SU-DHL-6 (cell line): ENCODE results near the gene ABCB4.

Experiments
- H2AFZ ChIP-seq: fragments of 200-600 bp; sonication (generic); 2 replicates; pipeline ENCODE4 v1.6.1; 2014; ENCODE audit warnings: low read depth, mild to moderate bottlenecking, moderate library complexity, mixed read lengths, antibody characterized with exemption, low read length; ENCODE audit not compliant: severe bottlenecking
- H3F3A ChIP-seq: fragments of 200-600 bp; shearing (Covaris generic); 2 replicates; pipeline ENCODE4 v1.6.0; 2016; ENCODE audit warnings: antibody characterized with exemption, mild to moderate bottlenecking; ENCODE audit not compliant: insufficient read depth
- H3K27ac ChIP-seq: fragments of 200-600 bp; sonication (generic); 2 replicates; pipeline ENCODE4 v1.5.1; 2016; ENCODE audit warnings: low read depth, mild to moderate bottlenecking, low read length, moderate library complexity, mixed read lengths
- H3K27me3 ChIP-seq: fragments of 200-600 bp; sonication (generic), shearing (Covaris generic); 2 replicates; pipeline ENCODE4 v1.6.0; 2014; ENCODE audit warnings: mild to moderate bottlenecking, low read length
- H3K36me3 ChIP-seq: fragments of 200-600 bp; sonication (generic); 2 replicates; pipeline ENCODE4 v1.6.1; 2014; ENCODE audit warnings: mild to moderate bottlenecking, low read length, mixed read lengths
- H3K4me2 ChIP-seq: fragments of 300-600, 200-600 bp; shearing (Covaris generic), sonication (generic); 2 replicates; pipeline ENCODE4 v1.6.0; 2014; ENCODE audit warnings: low read length, low read depth, mild to moderate bottlenecking; ENCODE audit not compliant: poor library complexity, severe bottlenecking
- H3K4me3 ChIP-seq: fragments of 200-600 bp; sonication (generic); 2 replicates; pipeline ENCODE4 v1.5.1; 2014; ENCODE audit warnings: antibody characterized with exemption, low read length, mild to moderate bottlenecking, mixed read lengths; ENCODE audit not compliant: insufficient read depth, poor library complexity, severe bottlenecking
- H3K79me2 ChIP-seq: fragments of 200-600 bp; sonication (generic); 2 replicates; pipeline ENCODE4 v1.6.1; 2014; ENCODE audit warnings: mild to moderate bottlenecking, low read length, moderate library complexity; ENCODE audit not compliant: insufficient read depth
- H3K9ac ChIP-seq: fragments of 200-600 bp; sonication (generic); 2 replicates; pipeline ENCODE4 v1.7.0; 2014; ENCODE audit warnings: mild to moderate bottlenecking, low read length
- H3K9me2 ChIP-seq: fragments of 200-600 bp; sonication (generic); replicated peaks from 2 replicates; pipeline ENCODE4 v1.6.1; 2014; ENCODE audit warnings: low read length; ENCODE audit not compliant: insufficient read depth
- H3K9me3 ChIP-seq: fragments of 200-600 bp; sonication (generic); 2 replicates; pipeline ENCODE4 v1.6.1; 2014; ENCODE audit warnings: low read length, mixed read lengths; ENCODE audit not compliant: insufficient read depth
- H4K20me1 ChIP-seq: fragments of 200-600 bp; sonication (generic); 2 replicates; pipeline ENCODE4 v1.6.1; 2014; ENCODE audit warnings: low read depth, mild to moderate bottlenecking, antibody characterized with exemption, low read length, moderate library complexity, mixed read lengths
- EZH2phosphoT487 ChIP-seq: fragments of 200-600 bp; sonication (generic), shearing (Covaris generic); conservative IDR thresholded peaks from 2 replicates; pipeline ENCODE4 v1.6.1; 2018; ENCODE audit warnings: mild to moderate bottlenecking, antibody characterized with exemption, low read length, moderate library complexity, mixed read lengths
- TF ChIP-seq, protein P1 (sequence below): fragments of 200-600 bp; sonication (generic); IDR thresholded peaks from one replicate; pipeline ENCODE4 v1.5.1; 2017; ENCODE audit warnings: antibody characterized with exemption, mild to moderate bottlenecking, low read length, moderate library complexity; ENCODE audit not compliant: insufficient read depth, poor library complexity, severe bottlenecking

ABCB4 gene

DNA sequence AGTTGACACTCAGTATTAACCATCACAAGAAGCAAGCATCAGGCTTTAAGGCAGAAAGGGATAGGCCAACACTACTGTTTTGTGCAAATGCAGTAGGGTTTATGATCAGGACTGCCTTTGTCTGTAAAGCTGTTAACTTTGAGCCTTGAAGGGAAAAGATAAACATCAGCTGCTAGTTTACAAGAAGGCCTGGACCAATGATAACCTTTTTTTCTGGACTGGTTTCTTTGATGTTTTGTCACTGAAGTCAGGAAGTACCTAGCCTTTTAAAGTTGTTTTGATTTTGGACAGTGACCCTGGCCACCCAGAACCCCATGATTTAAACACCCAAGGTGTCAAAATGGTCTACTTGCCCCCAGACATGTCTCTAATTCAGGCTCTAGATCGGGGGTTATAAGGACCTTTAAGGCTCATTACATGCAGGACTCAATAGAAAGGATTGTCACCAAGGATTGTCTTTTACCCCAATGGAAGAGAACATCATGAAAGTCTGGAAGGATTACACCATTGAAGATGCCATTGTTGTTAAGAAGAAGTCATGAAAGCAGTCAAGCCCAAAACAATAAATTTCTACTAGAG, 79.9 kb downstream of the ABCB4 start:
- Histone ChIP-seq H3K36me3 (no peaks in the 10 kb centered on the region), H3F3A (no peaks in the 10 kb centered on the region), H3K9ac (no peak overlapping the region), H4K20me1 (no peaks in the 10 kb centered on the region), H3K27me3 (no peaks in the 10 kb centered on the region), H3K27ac (no peak overlapping the region), H3K79me2 (no peaks in the 10 kb centered on the region), H3K4me3 (no peak overlapping the region), H3K9me2 (no peaks in the 10 kb centered on the region), H2AFZ (no peak overlapping the region), H3K4me2 (no peak overlapping the region), H3K9me3 (no peaks in the 10 kb centered on the region)
- TF ChIP-seq, protein P1, sequence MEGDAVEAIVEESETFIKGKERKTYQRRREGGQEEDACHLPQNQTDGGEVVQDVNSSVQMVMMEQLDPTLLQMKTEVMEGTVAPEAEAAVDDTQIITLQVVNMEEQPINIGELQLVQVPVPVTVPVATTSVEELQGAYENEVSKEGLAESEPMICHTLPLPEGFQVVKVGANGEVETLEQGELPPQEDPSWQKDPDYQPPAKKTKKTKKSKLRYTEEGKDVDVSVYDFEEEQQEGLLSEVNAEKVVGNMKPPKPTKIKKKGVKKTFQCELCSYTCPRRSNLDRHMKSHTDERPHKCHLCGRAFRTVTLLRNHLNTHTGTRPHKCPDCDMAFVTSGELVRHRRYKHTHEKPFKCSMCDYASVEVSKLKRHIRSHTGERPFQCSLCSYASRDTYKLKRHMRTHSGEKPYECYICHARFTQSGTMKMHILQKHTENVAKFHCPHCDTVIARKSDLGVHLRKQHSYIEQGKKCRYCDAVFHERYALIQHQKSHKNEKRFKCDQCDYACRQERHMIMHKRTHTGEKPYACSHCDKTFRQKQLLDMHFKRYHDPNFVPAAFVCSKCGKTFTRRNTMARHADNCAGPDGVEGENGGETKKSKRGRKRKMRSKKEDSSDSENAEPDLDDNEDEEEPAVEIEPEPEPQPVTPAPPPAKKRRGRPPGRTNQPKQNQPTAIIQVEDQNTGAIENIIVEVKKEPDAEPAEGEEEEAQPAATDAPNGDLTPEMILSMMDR, result no peak
- TF ChIP-seq EZH2phosphoT487, result no peak

DNA sequence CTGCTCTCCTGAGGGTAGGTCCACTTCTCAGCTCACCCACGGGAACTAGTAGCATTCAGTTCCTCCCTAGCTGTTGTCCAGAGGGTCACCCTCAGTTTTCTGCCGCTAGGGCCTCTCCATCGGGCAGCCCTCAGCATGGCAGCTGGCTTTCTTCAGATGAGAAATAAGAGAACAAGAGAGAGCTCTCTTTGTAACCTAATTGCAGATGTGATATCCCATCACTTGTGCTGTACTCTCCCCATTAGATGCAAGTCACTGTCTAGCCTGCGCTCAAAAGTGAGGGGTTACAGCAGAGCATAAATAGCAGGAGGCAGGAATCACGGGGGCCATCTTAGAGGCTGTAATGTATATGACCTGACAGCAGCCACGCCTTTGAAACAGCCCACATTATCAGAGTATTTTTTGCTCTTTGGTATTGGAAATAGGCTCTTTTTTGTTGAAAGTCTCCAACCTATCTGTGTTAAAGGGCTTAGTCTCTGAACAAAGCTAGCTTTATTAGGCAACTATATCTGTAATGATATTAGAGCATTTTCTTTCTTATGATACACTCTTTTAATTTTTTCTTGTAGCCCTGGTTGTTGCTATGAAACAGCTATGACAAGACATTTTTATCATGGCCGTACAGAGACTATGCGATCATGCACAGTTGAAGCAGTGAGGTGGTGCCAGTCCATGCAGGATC, 84.3 kb downstream of the ABCB4 start:
- Histone ChIP-seq H3K9ac (no peak overlapping the region), H3K36me3 (no peaks in the 10 kb centered on the region; the same call in 1 of the 2 replicates), H3K27ac (no peak overlapping the region), H4K20me1 (no peaks in the 10 kb centered on the region), H2AFZ (no peak overlapping the region), H3K9me3 (no peaks in the 10 kb centered on the region), H3F3A (no peaks in the 10 kb centered on the region), H3K4me2 (no peak overlapping the region), H3K4me3 (no peak overlapping the region), H3K79me2 (no peaks in the 10 kb centered on the region), H3K27me3 (no peaks in the 10 kb centered on the region), H3K9me2 (no peaks in the 10 kb centered on the region)
- TF ChIP-seq, protein P1, result no peak
- TF ChIP-seq EZH2phosphoT487, result no peak

DNA sequence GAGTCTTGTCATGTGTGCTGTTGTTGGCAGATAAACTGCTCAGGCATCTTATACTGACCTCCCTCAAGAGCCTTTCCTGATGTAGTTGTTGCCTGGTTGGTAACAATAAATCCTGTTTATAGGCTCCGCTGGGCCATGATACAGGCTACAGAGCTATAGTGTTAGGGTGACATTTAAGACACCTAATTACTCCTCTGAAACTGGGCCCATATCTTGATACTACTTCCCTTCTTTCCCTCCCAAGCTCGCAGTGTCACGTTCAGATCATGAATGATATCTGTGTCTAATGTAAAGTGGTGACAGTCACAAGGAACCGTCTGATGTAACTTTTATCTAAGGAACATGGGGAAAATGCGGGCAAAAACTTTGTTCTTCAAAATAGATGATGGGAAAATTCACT, 94.6 kb downstream of the ABCB4 start:
- H3K4me3 ChIP-seq, result no peak overlapping the region
- H3F3A ChIP-seq, result no peaks in the 10 kb centered on the region
- H4K20me1 ChIP-seq, result no peaks in the 10 kb centered on the region
- TF ChIP-seq EZH2phosphoT487, result no peak
- TF ChIP-seq, protein P1, result no peak
- no peaks in the 10 kb centered on the region for H3K79me2 ChIP-seq
- no peak overlapping the region for H3K27ac ChIP-seq
- H3K36me3 ChIP-seq, result 0 out of 2 replicates have a peak, but pooled peaks cover 4% of the 10 kb centered on the region
- no peaks in the 10 kb centered on the region for H3K9me2 ChIP-seq
- H3K4me2 ChIP-seq, result no peak overlapping the region
- H3K9ac ChIP-seq, result no peak overlapping the region
- H2AFZ ChIP-seq, result no peak overlapping the region
- no peaks in the 10 kb centered on the region for H3K27me3 ChIP-seq
- H3K9me3 ChIP-seq, result no peaks in the 10 kb centered on the region
